SK-N-SH (cell line): ENCODE measurements around the gene UBALD1. TPM values are rescaled to one million over a fixed set of nuclear protein-coding genes. Genes with fewer than 3 reads are reported as not detected.

ENCODE experiments used
- CTCF ChIA-PET: fragments of 300-600, 350-600 bp; formaldehyde crosslinking; extraction: SDS; loops from one replicate; lab custom pipeline; 2021; lab: Yijun Ruan, JAX
- POLR2A ChIA-PET: fragments of 350-600 bp; sonication (Branson Sonifier 250); formaldehyde crosslinking; extraction: SDS; loops from one replicate; lab custom pipeline; 2020; ENCODE audit warnings: antibody characterized with exemption, inconsistent platforms; lab: Yijun Ruan, JAX
- DNase-seq: peaks from one replicate; pipeline ENCODE4 v3.0.0; 2012
- H2AFZ ChIP-seq: fragments of 200-600 bp; sonication (generic); 2 replicates; pipeline ENCODE4 v1.8.1; 2016; ENCODE audit warnings: antibody characterized with exemption, mild to moderate bottlenecking, low read depth
- H3F3A ChIP-seq: fragments of 200-600 bp; sonication (generic); replicated peaks from 2 replicates; pipeline ENCODE3; 2016; ENCODE audit warnings: antibody characterized with exemption, mild to moderate bottlenecking; ENCODE audit not compliant: insufficient read depth
- H3K27ac ChIP-seq, 2 experiments: fragments of 200-500 bp in 1 of 2; fragments of 200-600 bp in 1 of 2; sonication (Bioruptor generic) in 1 of 2; sonication (generic), shearing (Covaris generic) in 1 of 2; 2 replicates each; pipeline versions ENCODE4 v1.5.1 to v1.6.1; 2014 to 2016; ENCODE audit warnings: low read depth in 2 of 2, inconsistent platforms in 1 of 2, low read length in 1 of 2, mild to moderate bottlenecking in 1 of 2, mixed read lengths in 1 of 2
- H3K27me3 ChIP-seq: fragments of 200-600 bp; sonication (generic), shearing (Covaris generic); 2 replicates; pipeline ENCODE4 v1.6.1; 2016; ENCODE audit warnings: mixed run types; ENCODE audit not compliant: insufficient read depth
- H3K36me3 ChIP-seq, 2 experiments: fragments of 200-500 bp in 1 of 2; fragments of 200-600 bp in 1 of 2; sonication (Bioruptor generic) in 1 of 2; sonication (generic) in 1 of 2; replicated peaks in 1 of 2; 2 replicates each; pipeline versions ENCODE3 to v1.5.1; 2014 to 2016; ENCODE audit warnings: low read length in 1 of 2, mild to moderate bottlenecking in 1 of 2; ENCODE audit not compliant: insufficient read depth in 2 of 2, control insufficient read depth in 1 of 2
- H3K4me1 ChIP-seq, 2 experiments: fragments of 200-500 bp in 1 of 2; fragments of 200-600 bp in 1 of 2; sonication (Bioruptor generic) in 1 of 2; sonication (generic), shearing (Covaris generic) in 1 of 2; 2 replicates each; pipeline versions ENCODE4 v1.5.1 to v1.6.1; 2014 to 2016; ENCODE audit warnings: low read depth in 1 of 2, low read length in 1 of 2, mixed run types in 1 of 2; ENCODE audit not compliant: insufficient read depth in 2 of 2, control insufficient read depth in 1 of 2
- H3K4me2 ChIP-seq: fragments of 200-600 bp; sonication (generic), shearing (Covaris generic); 2 replicates; pipeline ENCODE4 v1.6.1; 2017; ENCODE audit warnings: mixed run types
- H3K4me3 ChIP-seq, 2 experiments: fragments of 200-500 bp in 1 of 2; fragments of 200-600 bp in 1 of 2; sonication (Bioruptor generic) in 1 of 2; sonication (generic), shearing (Covaris generic) in 1 of 2; 2 replicates each; pipeline versions ENCODE4 v1.5.1 to v1.8.1; 2014 to 2016; ENCODE audit warnings: low read depth in 2 of 2, inconsistent platforms in 1 of 2, low read length in 1 of 2, mild to moderate bottlenecking in 1 of 2, mixed read lengths in 1 of 2, moderate library complexity in 1 of 2
- H3K79me2 ChIP-seq: fragments of 200-600 bp; sonication (generic); 2 replicates; pipeline ENCODE4 v1.8.1; 2017; ENCODE audit warnings: mild to moderate bottlenecking; ENCODE audit not compliant: insufficient read depth
- H3K9ac ChIP-seq: fragments of 200-600 bp; sonication (generic); 2 replicates; pipeline ENCODE4 v1.6.1; 2017; ENCODE audit warnings: mixed run types
- H3K9me2 ChIP-seq: fragments of 200-600 bp; sonication (generic); 2 replicates; pipeline ENCODE4 v1.6.1; 2017; ENCODE audit warnings: mixed run types
- H3K9me3 ChIP-seq: fragments of 200-600 bp; sonication (generic); 2 replicates; pipeline ENCODE4 v1.6.1; 2017; ENCODE audit warnings: mixed run types, mild to moderate bottlenecking, moderate library complexity
- H4K20me1 ChIP-seq: fragments of 200-600 bp; sonication (generic); 2 replicates; pipeline ENCODE4 v1.6.1; 2017; ENCODE audit warnings: mild to moderate bottlenecking, mixed run types; ENCODE audit not compliant: insufficient read depth
- FOXJ3 ChIP-seq: sonication (generic); formaldehyde crosslinking; IDR thresholded peaks from 2 replicates; pipeline ENCODE4 v1.5.1; 2020; ENCODE audit warnings: mild to moderate bottlenecking, missing genetic modification reagents
- GATA2 ChIP-seq: sonication (generic); formaldehyde crosslinking; IDR thresholded peaks from 2 replicates; pipeline ENCODE4 v1.5.0; 2020; ENCODE audit warnings: mild to moderate bottlenecking, missing genetic modification reagents
- NRF1 ChIP-seq: IDR thresholded peaks from 2 replicates; pipeline ENCODE4 v1.6.1; 2012; ENCODE audit warnings: low read depth, mild to moderate bottlenecking, low read length
- POLR2AphosphoS5 ChIP-seq: IDR thresholded peaks from 2 replicates; pipeline ENCODE4 v1.6.1; 2012; ENCODE audit warnings: low read depth, low read length
- RCOR1 ChIP-seq: fragments of 150-350 bp; IDR thresholded peaks from 2 replicates; pipeline ENCODE4 v1.6.1; 2017; ENCODE audit warnings: antibody characterized with exemption, low read length
- RFX5 ChIP-seq: IDR thresholded peaks from 2 replicates; pipeline ENCODE4 v1.6.1; 2012; ENCODE audit warnings: mild to moderate bottlenecking, improper control_type of control experiment, low read length
- SIN3A ChIP-seq: IDR thresholded peaks from 2 replicates; pipeline ENCODE4 v1.6.1; 2012; ENCODE audit warnings: low read depth, mild to moderate bottlenecking, low read length, moderate library complexity, borderline replicate concordance
- SMC3 ChIP-seq: IDR thresholded peaks from 2 replicates; pipeline ENCODE4 v1.6.1; 2012; ENCODE audit warnings: low read depth, low read length, improper control_type of control experiment
- TAF1 ChIP-seq: IDR thresholded peaks from 2 replicates; pipeline ENCODE4 v1.6.1; 2012; ENCODE audit warnings: low read depth, mild to moderate bottlenecking, low read length, moderate library complexity, borderline replicate concordance
- TCF12 ChIP-seq: IDR thresholded peaks from 2 replicates; pipeline ENCODE4 v1.4.0; 2012
- TEAD4 ChIP-seq: IDR thresholded peaks from 2 replicates; pipeline ENCODE4 v1.4.0; 2012; ENCODE audit warnings: mild to moderate bottlenecking, borderline replicate concordance; ENCODE audit not compliant: insufficient read depth
- WGBS: methylation state at CpG from one replicate; pipeline ENCODE4 v1.1.6; 2017; ENCODE audit warnings: low lambda C conversion rate; 5-methylcytosine and 5-hydroxymethylcytosine counted together
- polyA plus RNA-seq, 3 experiments: library from polyadenylated mRNA; depleted of rRNA; stranded (reverse); fragments of >200 nt; gene quantifications; 2 replicates each; pipeline ENCODE4 v1.2.3, GENCODE V29; 2012
- TF ChIP-seq, protein P1 (sequence below): IDR thresholded peaks from 2 replicates; pipeline ENCODE4 v1.4.0; 2012; ENCODE audit warnings: low read depth, borderline replicate concordance

The UBALD1 gene
- polyA plus RNA-seq, 1 of the 3 experiments (the other 2 are of a cell fraction): 16.7 TPM

DNA sequence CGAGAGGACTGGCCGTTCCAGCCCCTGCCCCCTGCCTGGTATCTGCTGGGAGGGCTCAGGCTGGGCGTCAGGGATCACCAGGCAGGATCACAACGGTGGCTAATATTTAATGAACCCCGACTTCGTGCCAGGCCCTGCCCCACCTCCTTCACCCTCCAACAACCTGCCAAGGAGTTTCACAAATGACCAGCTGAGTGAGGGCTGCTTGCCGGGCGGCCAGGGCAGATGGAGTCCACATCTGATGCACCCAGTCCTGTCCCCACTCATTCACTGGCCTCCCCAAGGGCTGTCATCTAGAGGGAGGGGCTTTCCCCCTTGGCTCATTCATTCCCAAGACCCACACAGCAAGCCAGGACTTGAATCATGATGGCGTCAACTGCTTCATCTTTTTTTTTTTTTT lies 17.5 kb downstream of the UBALD1 start:
- Histone ChIP-seq H2AFZ (no peak overlapping the region), H3K4me2 (no peak overlapping the region), H4K20me1 (no peaks in the 10 kb centered on the region), H3K27me3 (no peaks in the 10 kb centered on the region), H3K79me2 (no peaks in the 10 kb centered on the region), H3K4me1 (peaks cover 0 to 2% of the 10 kb centered on the region in 2 experiments; a peak in 1 of 4 replicates), H3K36me3 (no peaks in the 10 kb centered on the region), H3K9me2 (no peaks in the 10 kb centered on the region), H3K9ac (no peak overlapping the region), H3K9me3 (no peaks in the 10 kb centered on the region), H3F3A (no peaks in the 10 kb centered on the region), H3K4me3 (no peak overlapping the region), H3K27ac (no peak overlapping the region)
- 69% methylated on average over 4 of the region's 9 CpGs for WGBS
- CTCF ChIA-PET: interaction anchor here (1.1 kb wide), 1 partner anchor 17 kb away, joined by 4 read pairs; the partner anchor contains the start of gene UBALD1
- TF ChIP-seq, protein P1, sequence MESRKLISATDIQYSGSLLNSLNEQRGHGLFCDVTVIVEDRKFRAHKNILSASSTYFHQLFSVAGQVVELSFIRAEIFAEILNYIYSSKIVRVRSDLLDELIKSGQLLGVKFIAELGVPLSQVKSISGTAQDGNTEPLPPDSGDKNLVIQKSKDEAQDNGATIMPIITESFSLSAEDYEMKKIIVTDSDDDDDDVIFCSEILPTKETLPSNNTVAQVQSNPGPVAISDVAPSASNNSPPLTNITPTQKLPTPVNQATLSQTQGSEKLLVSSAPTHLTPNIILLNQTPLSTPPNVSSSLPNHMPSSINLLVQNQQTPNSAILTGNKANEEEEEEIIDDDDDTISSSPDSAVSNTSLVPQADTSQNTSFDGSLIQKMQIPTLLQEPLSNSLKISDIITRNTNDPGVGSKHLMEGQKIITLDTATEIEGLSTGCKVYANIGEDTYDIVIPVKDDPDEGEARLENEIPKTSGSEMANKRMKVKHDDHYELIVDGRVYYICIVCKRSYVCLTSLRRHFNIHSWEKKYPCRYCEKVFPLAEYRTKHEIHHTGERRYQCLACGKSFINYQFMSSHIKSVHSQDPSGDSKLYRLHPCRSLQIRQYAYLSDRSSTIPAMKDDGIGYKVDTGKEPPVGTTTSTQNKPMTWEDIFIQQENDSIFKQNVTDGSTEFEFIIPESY: no peak
- TF ChIP-seq SIN3A (no peak), TEAD4 (no peak)
- POLR2A ChIA-PET: interaction anchor here (0.9 kb wide), 1 partner anchor 80 kb away, joined by 3 read pairs; no protein-coding TSS in a partner anchor
- DNase-seq: peak; percentile 31

DNA sequence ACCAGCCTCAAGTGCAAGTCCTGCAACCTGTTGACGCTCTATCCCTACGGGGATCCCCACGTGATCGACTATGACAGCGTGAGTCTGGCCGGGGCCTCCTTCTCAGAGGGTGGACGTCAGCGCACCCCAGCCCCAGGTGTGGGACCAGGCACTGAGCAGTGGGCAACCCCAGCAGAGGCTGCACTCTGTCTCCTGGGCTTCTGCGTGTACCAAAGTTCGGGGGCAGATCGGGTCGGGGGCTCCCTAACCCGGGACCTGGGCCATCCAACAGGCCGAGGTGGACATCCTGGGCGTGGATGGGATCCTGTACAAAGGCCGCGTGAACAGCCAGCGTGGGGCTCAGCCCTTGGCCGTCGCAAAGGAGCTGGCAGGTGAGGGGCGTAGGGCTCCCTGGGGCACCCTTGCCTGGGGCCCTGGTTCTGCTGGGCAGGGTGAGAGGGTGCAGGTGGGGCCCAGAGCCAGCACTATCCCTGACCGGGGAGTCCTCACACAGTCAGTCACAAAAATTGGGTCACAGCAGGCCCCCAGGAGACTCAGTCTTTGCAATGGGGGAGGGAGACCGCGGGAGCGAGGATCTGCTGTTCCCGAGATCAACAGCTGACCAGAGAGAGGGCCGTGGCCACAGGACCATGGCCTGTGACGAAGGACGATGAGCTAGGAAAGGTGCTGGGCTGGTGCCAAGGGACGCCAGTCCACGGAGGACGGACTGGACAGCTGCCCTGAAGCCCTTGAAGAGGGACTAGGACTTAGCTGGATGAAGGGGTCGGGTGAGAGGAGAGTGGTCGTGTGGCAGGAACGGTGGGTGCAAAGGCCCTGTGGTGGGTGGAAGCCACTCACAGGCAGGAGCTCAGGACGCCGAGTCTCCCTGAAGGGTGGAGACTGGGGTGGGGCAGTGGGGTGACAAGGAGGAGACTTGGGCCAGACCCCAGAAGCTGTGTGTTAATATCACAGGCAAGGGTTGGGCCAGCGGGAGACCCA lies 20.0 kb downstream of the UBALD1 start:
- Histone ChIP-seq H3K4me1 (no peaks in the 10 kb centered on the region; a peak in 1 of 4 replicates), H3K27ac (no peak overlapping the region), H2AFZ (no peak overlapping the region), H3K9ac (no peak overlapping the region), H4K20me1 (no peaks in the 10 kb centered on the region), H3F3A (no peaks in the 10 kb centered on the region), H3K4me3 (no peak overlapping the region), H3K9me2 (no peaks in the 10 kb centered on the region), H3K9me3 (no peaks in the 10 kb centered on the region), H3K27me3 (no peaks in the 10 kb centered on the region), H3K36me3 (no peaks in the 10 kb centered on the region), H3K79me2 (no peaks in the 10 kb centered on the region), H3K4me2 (no peak overlapping the region)
- whole genome bisulfite sequencing: 76% methylated on average over 18 of the region's 38 CpGs
- peak; percentile 27 for DNase-seq
- CTCF ChIA-PET: interaction anchor here (1.1 to 2.2 kb wide), 4 partner anchors 9 to 88 kb away, joined by 3 to 8 read pairs (median 4); no protein-coding TSS in a partner anchor
- POLR2A ChIA-PET: no interaction called here
- no peak for TF ChIP-seq POLR2AphosphoS5
- TF ChIP-seq NRF1: no peak

DNA sequence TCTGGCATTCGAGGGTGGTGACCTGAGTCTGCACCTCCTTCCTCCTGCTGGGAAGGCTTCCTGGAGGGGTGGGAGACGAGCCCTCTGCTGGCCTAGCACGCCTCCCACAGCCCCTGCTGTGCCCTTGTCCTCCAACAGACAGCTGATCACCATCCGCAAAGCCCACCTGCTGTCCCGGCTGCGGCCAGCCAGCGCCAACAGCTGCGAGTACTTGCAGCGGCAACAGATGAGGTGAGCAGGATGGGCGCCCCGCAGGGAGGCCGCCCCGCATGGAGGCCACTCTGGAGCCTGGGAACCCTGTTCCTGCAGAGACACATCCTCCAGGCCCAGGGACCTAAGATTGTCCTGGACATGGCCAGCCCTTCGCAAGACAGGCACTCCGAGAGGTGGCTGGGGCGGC lies 21.6 kb downstream of the UBALD1 start:
- H4K20me1 ChIP-seq: no peaks in the 10 kb centered on the region
- no peaks in the 10 kb centered on the region for H3K36me3 ChIP-seq
- WGBS: 76% methylated on average over 12 of the region's 16 CpGs
- no peaks in the 10 kb centered on the region for H3K9me3 ChIP-seq
- H3K4me2 ChIP-seq: no peak overlapping the region
- H2AFZ ChIP-seq: no peak overlapping the region
- CTCF ChIA-PET: no interaction called here
- no peak overlapping the region for H3K4me3 ChIP-seq
- no peaks in the 10 kb centered on the region; a peak in 1 of 4 replicates for H3K4me1 ChIP-seq
- no peaks in the 10 kb centered on the region for H3K27me3 ChIP-seq
- H3K79me2 ChIP-seq: no peaks in the 10 kb centered on the region
- no peak for TF ChIP-seq NRF1
- TF ChIP-seq, protein P1: no peak
- TF ChIP-seq SMC3: no peak
- no peak for TF ChIP-seq RFX5
- TF ChIP-seq RCOR1: no peak
- TF ChIP-seq FOXJ3 (CRISPR knock-in tag): no peak
- TF ChIP-seq POLR2AphosphoS5: no peak
- TF ChIP-seq TAF1: no peak
- no peak for TF ChIP-seq GATA2 (CRISPR knock-in tag)
- no peak for TF ChIP-seq TCF12
- peak; percentile 22 for DNase-seq
- POLR2A ChIA-PET: no interaction called here
- H3K27ac ChIP-seq: no peak overlapping the region
- H3F3A ChIP-seq: no peaks in the 10 kb centered on the region
- H3K9me2 ChIP-seq: no peaks in the 10 kb centered on the region
- no peak overlapping the region for H3K9ac ChIP-seq
